ENCODE data around the gene OR2S2. TPM values are rescaled to one million over a fixed set of nuclear protein-coding genes. Genes with fewer than 3 reads are reported as not detected.

OR2S2 gene
- total and polyA plus RNA-seq, 2 donors (not counting 3 experiments of a cell fraction or from before 2014, with no cell fraction given), result not detected

DNA sequence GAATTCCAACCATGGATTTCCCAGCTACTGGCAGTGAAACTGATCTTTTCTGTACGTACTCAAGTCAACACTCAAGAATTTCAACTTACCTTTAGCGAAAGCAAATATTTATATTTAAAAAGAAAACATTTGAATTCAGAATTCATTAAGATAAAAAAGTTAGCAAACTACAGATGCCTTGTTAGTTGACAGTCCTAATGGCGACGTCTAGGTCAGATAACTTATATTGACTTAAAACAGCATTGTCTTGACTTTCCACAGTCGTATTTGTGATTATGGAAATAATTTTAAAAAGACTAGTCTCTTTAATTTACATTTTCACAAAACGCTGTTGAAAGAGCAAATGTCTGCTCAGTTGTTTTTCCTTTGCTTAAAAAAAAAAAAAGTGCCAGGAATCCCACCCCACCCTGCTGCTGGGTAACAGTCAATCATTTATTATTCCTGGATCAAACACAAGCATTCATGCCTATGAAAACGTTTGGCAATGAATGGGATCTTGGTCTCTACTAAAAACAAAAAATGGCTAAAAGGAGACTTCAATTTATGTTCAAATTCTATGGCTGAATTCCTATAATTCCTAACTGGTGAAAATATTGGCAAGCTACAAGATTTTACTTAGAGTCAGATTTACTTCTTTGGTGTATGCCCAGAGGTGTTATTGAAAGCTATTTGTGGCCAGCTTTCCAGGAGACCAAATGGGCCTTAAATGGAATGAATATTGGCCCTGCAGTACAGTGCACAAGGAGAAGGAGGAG lies 22.0 kb downstream of the OR2S2 start:
- H4K20me1 ChIP-seq (replicated peaks; ENCODE audit: control insufficient read depth, extremely low read depth, insufficient read depth, low read length), result no peaks in the 10 kb centered on the region
- no peaks in the 10 kb centered on the region for H3K79me2 ChIP-seq (ENCODE audit: control insufficient read depth, insufficient read depth, low read length)
- H3K4me2 ChIP-seq (ENCODE audit: insufficient read depth, low read length), result no peak overlapping the region
- H3K4me1 ChIP-seq (ENCODE audit: control insufficient read depth, extremely low read depth, insufficient read depth, low read length), result no peaks in the 10 kb centered on the region
- H3K4me3 ChIP-seq (replicated peaks in 1 of 3; ENCODE audit: insufficient read depth in 1 of 3, low read depth in 1 of 3, low read length in 3 of 3), result no peak overlapping the region
- intact Hi-C loops (cut with micrococcal nuclease), result no loop called here
- H3K27ac ChIP-seq (ENCODE audit: insufficient read depth, low read depth, low read length), result no peak overlapping the region
- no peaks in the 10 kb centered on the region for H3K9me1 ChIP-seq (replicated peaks; ENCODE audit: control insufficient read depth, extremely low read depth, insufficient read depth, low read length)
- dilution Hi-C loops (cut with MboI; ENCODE audit: extremely low pct_ligation_motif_present, low sequenced_read_pairs), result no loop called here
- no peak for DNase-seq (ENCODE audit: low read depth, low spot score)
- no TSS peak for BruUV-seq (replicated peaks)
- no peaks in the 10 kb centered on the region for H3K9me3 ChIP-seq (replicated peaks; ENCODE audit: control insufficient read depth, insufficient read depth, low read length)
- no peak overlapping the region for H3K9ac ChIP-seq (replicated peaks; ENCODE audit: extremely low read depth, insufficient read depth, low read length)
- no peaks in the 10 kb centered on the region for H3K27me3 ChIP-seq (ENCODE audit: control insufficient read depth in 2 of 2, insufficient read depth in 2 of 2, low read length in 2 of 2)
- ChIA-PET POLR2A (no interaction called here), CTCF (interaction anchor here (0.5 to 2.7 kb wide), 2 partner anchors 9 to 1670 kb away, joined by 3 to 13 read pairs; no protein-coding TSS in a partner anchor)
- no peak for FAIRE-seq
- no peaks in the 10 kb centered on the region for H3K36me3 ChIP-seq (ENCODE audit: control insufficient read depth in 2 of 2, extremely low read depth in 1 of 2, insufficient read depth in 2 of 2, low read length in 2 of 2)
- TF ChIP-seq JUN (IDR thresholded peaks at IDR 0.05; ENCODE audit: borderline replicate concordance, insufficient read depth, insufficient read length, low read depth), result no peak
- TF ChIP-seq FOS (IDR thresholded peaks at IDR 0.05; ENCODE audit: borderline replicate concordance, insufficient read depth, low read length), result no peak
- TF ChIP-seq, protein P1, sequence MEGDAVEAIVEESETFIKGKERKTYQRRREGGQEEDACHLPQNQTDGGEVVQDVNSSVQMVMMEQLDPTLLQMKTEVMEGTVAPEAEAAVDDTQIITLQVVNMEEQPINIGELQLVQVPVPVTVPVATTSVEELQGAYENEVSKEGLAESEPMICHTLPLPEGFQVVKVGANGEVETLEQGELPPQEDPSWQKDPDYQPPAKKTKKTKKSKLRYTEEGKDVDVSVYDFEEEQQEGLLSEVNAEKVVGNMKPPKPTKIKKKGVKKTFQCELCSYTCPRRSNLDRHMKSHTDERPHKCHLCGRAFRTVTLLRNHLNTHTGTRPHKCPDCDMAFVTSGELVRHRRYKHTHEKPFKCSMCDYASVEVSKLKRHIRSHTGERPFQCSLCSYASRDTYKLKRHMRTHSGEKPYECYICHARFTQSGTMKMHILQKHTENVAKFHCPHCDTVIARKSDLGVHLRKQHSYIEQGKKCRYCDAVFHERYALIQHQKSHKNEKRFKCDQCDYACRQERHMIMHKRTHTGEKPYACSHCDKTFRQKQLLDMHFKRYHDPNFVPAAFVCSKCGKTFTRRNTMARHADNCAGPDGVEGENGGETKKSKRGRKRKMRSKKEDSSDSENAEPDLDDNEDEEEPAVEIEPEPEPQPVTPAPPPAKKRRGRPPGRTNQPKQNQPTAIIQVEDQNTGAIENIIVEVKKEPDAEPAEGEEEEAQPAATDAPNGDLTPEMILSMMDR (IDR thresholded peaks at IDR 0.05; ENCODE audit: extremely low read depth in 1 of 2, insufficient read depth in 1 of 2, low read depth in 1 of 2, low read length in 2 of 2), result no peak
- no peak overlapping the region for H2AFZ ChIP-seq (ENCODE audit: low read depth, low read length)

DNA sequence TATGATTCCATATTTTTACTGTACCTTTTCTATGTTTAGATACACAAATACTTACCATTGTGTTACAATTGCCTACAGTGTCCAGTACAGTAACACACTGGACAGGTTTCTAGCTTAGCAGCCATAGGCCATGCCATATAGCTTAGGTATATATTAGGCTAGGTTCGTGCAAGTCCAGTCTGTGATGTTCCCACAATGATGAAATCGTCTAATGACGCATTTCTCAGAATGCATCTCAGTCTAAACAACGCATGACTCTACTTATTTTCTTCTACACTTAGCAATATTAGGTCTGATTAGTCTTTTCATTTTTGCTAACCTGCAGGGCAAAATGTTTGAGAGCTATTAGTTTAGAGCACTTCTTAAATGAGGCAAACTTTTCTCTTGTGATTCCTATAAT lies 22.7 kb downstream of the OR2S2 start:
- no peak for DNase-seq (ENCODE audit: low read depth, low spot score)
- H3K9me1 ChIP-seq (replicated peaks; ENCODE audit: control insufficient read depth, extremely low read depth, insufficient read depth, low read length), result no peaks in the 10 kb centered on the region
- H3K9ac ChIP-seq (replicated peaks; ENCODE audit: extremely low read depth, insufficient read depth, low read length), result no peak overlapping the region
- ChIA-PET CTCF (interaction anchor here (0.5 to 2.7 kb wide), 2 partner anchors 10 to 1669 kb away, joined by 3 to 13 read pairs; no protein-coding TSS in a partner anchor), POLR2A (no interaction called here)
- BruUV-seq (replicated peaks), result no TSS peak
- no peak overlapping the region for H3K4me3 ChIP-seq (replicated peaks in 1 of 3; ENCODE audit: insufficient read depth in 1 of 3, low read depth in 1 of 3, low read length in 3 of 3)
- no peak overlapping the region for H2AFZ ChIP-seq (ENCODE audit: low read depth, low read length)
- H4K20me1 ChIP-seq (replicated peaks; ENCODE audit: control insufficient read depth, extremely low read depth, insufficient read depth, low read length), result no peaks in the 10 kb centered on the region
- TF ChIP-seq POLR2A (IDR thresholded peaks at IDR 0.05; ENCODE audit: low read depth, low read length) (no peak), JUN (IDR thresholded peaks at IDR 0.05; ENCODE audit: borderline replicate concordance, insufficient read depth, insufficient read length, low read depth) (no peak), EZH2 (IDR thresholded peaks at IDR 0.05; ENCODE audit: borderline replicate concordance, low read depth, low read length, severe bottlenecking) (no peak), POLR2AphosphoS5 (IDR thresholded peaks at IDR 0.05; ENCODE audit: insufficient read depth, low read depth, low read length) (no peak), FOS (IDR thresholded peaks at IDR 0.05; ENCODE audit: borderline replicate concordance, insufficient read depth, low read length) (no peak)
- TF ChIP-seq, protein P1 (IDR thresholded peaks at IDR 0.05; ENCODE audit: extremely low read depth in 1 of 2, insufficient read depth in 1 of 2, low read depth in 1 of 2, low read length in 2 of 2), result no peak
- TF ChIP-seq, protein P2, sequence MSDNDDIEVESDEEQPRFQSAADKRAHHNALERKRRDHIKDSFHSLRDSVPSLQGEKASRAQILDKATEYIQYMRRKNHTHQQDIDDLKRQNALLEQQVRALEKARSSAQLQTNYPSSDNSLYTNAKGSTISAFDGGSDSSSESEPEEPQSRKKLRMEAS (IDR thresholded peaks at IDR 0.05; ENCODE audit: insufficient read depth, insufficient read length), result no peak
- H3K27ac ChIP-seq (ENCODE audit: insufficient read depth, low read depth, low read length), result no peak overlapping the region
- no peaks in the 10 kb centered on the region for H3K27me3 ChIP-seq (ENCODE audit: control insufficient read depth in 2 of 2, insufficient read depth in 2 of 2, low read length in 2 of 2)
- no peak for FAIRE-seq
- no peaks in the 10 kb centered on the region for H3K9me3 ChIP-seq (replicated peaks; ENCODE audit: control insufficient read depth, insufficient read depth, low read length)
- H3K79me2 ChIP-seq (ENCODE audit: control insufficient read depth, insufficient read depth, low read length), result no peaks in the 10 kb centered on the region
- dilution Hi-C loops (cut with MboI; ENCODE audit: extremely low pct_ligation_motif_present, low sequenced_read_pairs), result no loop called here
- H3K36me3 ChIP-seq (ENCODE audit: control insufficient read depth in 2 of 2, extremely low read depth in 1 of 2, insufficient read depth in 2 of 2, low read length in 2 of 2), result no peaks in the 10 kb centered on the region
- no peaks in the 10 kb centered on the region for H3K4me1 ChIP-seq (ENCODE audit: control insufficient read depth, extremely low read depth, insufficient read depth, low read length)
- intact Hi-C loops (cut with micrococcal nuclease), result no loop called here
- H3K4me2 ChIP-seq (ENCODE audit: insufficient read depth, low read length), result no peak overlapping the region

All from endothelial cell of umbilical vein (primary cell).